HepG2 (cell line): Measurements from ENCODE around the gene ANKRD27. TPM values are rescaled to one million over a fixed set of nuclear protein-coding genes. Genes with fewer than 3 reads are reported as not detected.
A peak's percentile ranks its signal among the peaks of the same experiment; 100 is the strongest.

ENCODE experiments used
- GLMP ChIP-seq: sonication (generic); formaldehyde crosslinking; IDR thresholded peaks from 2 replicates; pipeline ENCODE4 v1.9.0; 2021; ENCODE audit warnings: missing genetic modification reagents, mild to moderate bottlenecking, borderline replicate concordance
- MAFF ChIP-seq: IDR thresholded peaks from 2 replicates; pipeline ENCODE4 v1.6.1; 2011; ENCODE audit warnings: low read depth, low read length, improper control_type of control experiment
- MATR3 ChIP-seq: sonication (generic); formaldehyde crosslinking; IDR thresholded peaks from 2 replicates; pipeline ENCODE4 v1.4.0; 2020; ENCODE audit warnings: missing genetic modification reagents
- MLX ChIP-seq: IDR thresholded peaks from 2 replicates; pipeline ENCODE4 v1.6.1; 2016
- NCOA1 ChIP-seq: sonication (generic); formaldehyde crosslinking; IDR thresholded peaks from 2 replicates; pipeline ENCODE4 v1.9.0; 2021; ENCODE audit warnings: missing genetic modification reagents
- PBX3 ChIP-seq: sonication (generic); formaldehyde crosslinking; IDR thresholded peaks from 2 replicates; pipeline ENCODE4 v1.8.1; 2023; ENCODE audit warnings: missing genetic modification reagents, inconsistent platforms, borderline replicate concordance
- THAP11 ChIP-seq: IDR thresholded peaks from 2 replicates; pipeline ENCODE4 v1.6.1; 2016; ENCODE audit warnings: missing biosample characterization, missing genetic modification reagents
- THAP9 ChIP-seq: sonication (generic); formaldehyde crosslinking; IDR thresholded peaks from 2 replicates; pipeline ENCODE4; 2020; ENCODE audit warnings: missing genetic modification reagents, mild to moderate bottlenecking, borderline replicate concordance
- YEATS2 ChIP-seq: sonication (generic); formaldehyde crosslinking; IDR thresholded peaks from 2 replicates; pipeline ENCODE4 v1.4.0; 2020; ENCODE audit warnings: missing genetic modification reagents, borderline replicate concordance
- ZBTB8A ChIP-seq: sonication (generic); formaldehyde crosslinking; IDR thresholded peaks from 2 replicates; pipeline ENCODE4 v1.4.0; 2020; ENCODE audit warnings: mild to moderate bottlenecking, low read depth, missing genetic modification reagents, borderline replicate concordance
- ZFP36L1 ChIP-seq: sonication (generic); formaldehyde crosslinking; IDR thresholded peaks from 2 replicates; pipeline ENCODE4 v1.8.0; 2022; ENCODE audit warnings: mild to moderate bottlenecking, missing genetic modification reagents, moderate library complexity
- ZIK1 ChIP-seq: sonication (generic); formaldehyde crosslinking; IDR thresholded peaks from 2 replicates; pipeline ENCODE4 v1.5.0; 2020; ENCODE audit warnings: mild to moderate bottlenecking, low read depth, missing genetic modification reagents, borderline replicate concordance
- ZNF557 ChIP-seq: sonication (generic); formaldehyde crosslinking; IDR thresholded peaks from 2 replicates; pipeline ENCODE4 v1.4.0; 2020; ENCODE audit warnings: missing genetic modification reagents
- ZNF569 ChIP-seq: sonication (generic); formaldehyde crosslinking; IDR thresholded peaks from 2 replicates; pipeline ENCODE4 v1.5.0; 2020; ENCODE audit warnings: mild to moderate bottlenecking, missing genetic modification reagents, moderate library complexity, borderline replicate concordance
- ZNF670 ChIP-seq: sonication (generic); formaldehyde crosslinking; IDR thresholded peaks from 2 replicates; pipeline ENCODE4 v1.8.0; 2022; ENCODE audit warnings: mild to moderate bottlenecking, missing genetic modification reagents, borderline replicate concordance
- polyA plus RNA-seq, 8 experiments: library from polyadenylated mRNA; depleted of rRNA in 3 of 8; stranded (reverse) in 7 of 8; unstranded in 1 of 8; fragments of >200 nt; fragmentation: Illumina TruSeq in 4 of 8; extraction: Trizol in 4 of 8; gene quantifications; 2 replicates each; pipeline versions ENCODE4 v1.2.1 to v1.2.3, GENCODE V29; 2011 to 2016; ENCODE audit warnings: low read depth in 4 of 8, missing spikeins in 1 of 8, mixed read lengths in 1 of 8; ENCODE audit not compliant: insufficient read depth in 1 of 8
- total RNA-seq, 5 experiments: library from RNA; depleted of rRNA; stranded (reverse); fragments of >200 nt; fragmentation: Illumina TruSeq; extraction: Trizol; gene quantifications; 2 replicates each; pipeline ENCODE4 v1.2.3, GENCODE V29; 2016; ENCODE audit warnings: low read depth in 1 of 5

The ANKRD27 gene
- total and polyA plus RNA-seq, 2 of the 13 experiments (the other 11 are each of a cell fraction or from before 2014, with no cell fraction given), result 22.2 to 23.7 TPM

- TF ChIP-seq ZFP36L1 (no peak), GLMP (CRISPR knock-in tag) (no peak), MLX (CRISPR knock-in tag) (no peak), ZNF670 (CRISPR knock-in tag) (no peak), MATR3 (CRISPR knock-in tag) (no peak), ZNF569 (CRISPR knock-in tag) (no peak), PBX3 (no peak), YEATS2 (CRISPR knock-in tag) (no peak; the same call in 1 of the 2 replicates), ZIK1 (peak; percentile 44; the same call in 1 of the 2 replicates), ZNF557 (CRISPR knock-in tag) (no peak), NCOA1 (CRISPR knock-in tag) (no peak), ZBTB8A (CRISPR knock-in tag) (no peak), THAP9 (CRISPR knock-in tag) (no peak), THAP11 (CRISPR knock-in tag) (peak; percentile 76), MAFF (no peak)
Measured at GRCh38 chr19:32580901-32581704, 93.9 kb downstream of the ANKRD27 start, which contains the start of gene PDCD5 (continued).
